ENCODE measurements around the gene CDR2L. TPM values are rescaled to one million over a fixed set of nuclear protein-coding genes. Genes with fewer than 3 reads are reported as not detected.

Gene CDR2L
- total RNA-seq, 2 experiments from 2014 or later = 0.50 to 0.63 TPM

DNA sequence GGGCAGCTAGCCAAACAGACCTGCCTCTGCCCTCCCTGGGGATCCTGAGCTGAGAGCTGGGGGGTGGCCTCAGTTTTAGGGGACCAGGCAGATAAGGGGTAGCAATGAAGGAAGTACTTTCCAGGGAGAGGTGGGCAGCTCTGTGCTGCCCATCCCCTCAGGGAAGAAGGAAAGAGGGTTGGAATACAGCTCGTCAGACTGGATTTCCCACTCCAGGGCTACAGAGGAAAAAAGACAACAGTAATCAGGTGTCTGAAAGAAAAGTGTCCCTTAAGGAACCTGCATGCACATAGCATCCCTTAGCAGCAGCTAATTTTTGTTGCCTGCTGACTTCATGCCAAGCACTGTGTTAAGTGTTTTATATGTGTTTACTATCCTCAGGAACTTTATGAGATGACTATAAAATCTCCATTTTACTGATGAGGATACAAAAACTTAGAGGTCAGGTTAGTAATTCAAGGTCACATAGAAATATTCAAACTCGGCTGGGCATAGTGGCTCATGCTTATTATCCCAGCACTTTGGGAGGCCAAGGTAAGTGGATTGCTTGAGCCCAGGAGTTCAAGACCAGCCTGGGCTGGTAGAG lies 21.8 kb downstream of the CDR2L start:
- Mint-ChIP-seq H3K27me3 (peaks cover 5% of the 10 kb centered on the region), H3K36me3 (ENCODE audit: low read depth) (peaks cover 3% of the 10 kb centered on the region), H3K4me1 (peaks cover 21% of the 10 kb centered on the region), H3K27ac (no peak overlapping the region), H3K4me3 (no peak overlapping the region), H3K9me3 (no peaks in the 10 kb centered on the region)
- ChIA-PET CTCF (interaction anchor here (0.7 to 1.2 kb wide), 2 partner anchors 48 to 49 kb away, joined by 3 read pairs; no protein-coding TSS in a partner anchor), POLR2A (interaction anchor here (1.0 kb wide), 1 partner anchor 11 kb away, joined by 3 read pairs; no protein-coding TSS in a partner anchor)
- no peak for DNase-seq

- ChIA-PET POLR2A (interaction anchor here (0.8 to 4.3 kb wide), 15 partner anchors 7 to 260 kb away, joined by 3 to 39 read pairs (median 15); partner anchors contain the start of genes ARMC7, ATP5PD, CDR2L and FDXR), CTCF (interaction anchor here (0.7 to 5.6 kb wide), 17 partner anchors 11 to 114 kb away, joined by 3 to 65 read pairs (median 5); partner anchors contain the start of genes CDR2L, HID1 and SLC16A5)
- Mint-ChIP-seq H3K4me1 (peaks cover 28% of the 10 kb centered on the region), H3K27me3 (peaks cover 5% of the 10 kb centered on the region), H3K27ac (peak overlapping the region; percentile 29), H3K9me3 (no peaks in the 10 kb centered on the region), H3K36me3 (ENCODE audit: low read depth) (peaks cover 9% of the 10 kb centered on the region), H3K4me3 (peak overlapping the region; percentile 28)
- no peak for DNase-seq
Measured at GRCh38 chr17:75010683-75011400, 23.4 kb downstream of the CDR2L start.

- peak overlapping the region; percentile 84 for H3K27ac Mint-ChIP-seq
- CTCF ChIA-PET = interaction anchor here (0.7 to 5.6 kb wide), 28 partner anchors 9 to 278 kb away, joined by 3 to 65 read pairs (median 6); partner anchors contain the start of genes ATP5PD, CDR2L, HID1 and KCTD2
- H3K4me1 Mint-ChIP-seq = peaks cover 30% of the 10 kb centered on the region
- no peak for DNase-seq
- H3K9me3 Mint-ChIP-seq = no peaks in the 10 kb centered on the region
- POLR2A ChIA-PET = interaction anchor here (0.8 to 4.3 kb wide), 25 partner anchors 8 to 259 kb away, joined by 3 to 39 read pairs (median 12); partner anchors contain the start of genes ARMC7, ATP5PD, CDR2L and FDXR
- H3K36me3 Mint-ChIP-seq (ENCODE audit: low read depth) = peaks cover 13% of the 10 kb centered on the region
- peaks cover 2% of the 10 kb centered on the region for H3K27me3 Mint-ChIP-seq
- H3K4me3 Mint-ChIP-seq = peak overlapping the region; percentile 93
Measured at GRCh38 chr17:75011401-75012095, 24.1 kb downstream of the CDR2L start.

- POLR2A ChIA-PET = interaction anchor here (0.8 to 4.3 kb wide), 27 partner anchors 8 to 259 kb away, joined by 3 to 39 read pairs (median 12); partner anchors contain the start of genes ARMC7, ATP5PD, CDR2L and FDXR
- Mint-ChIP-seq H3K27ac (peak overlapping the region; percentile 84), H3K9me3 (no peaks in the 10 kb centered on the region), H3K4me1 (peaks cover 30% of the 10 kb centered on the region), H3K36me3 (ENCODE audit: low read depth) (peaks cover 17% of the 10 kb centered on the region), H3K4me3 (peak overlapping the region; percentile 93), H3K27me3 (no peaks in the 10 kb centered on the region)
- DNase-seq = no peak
- CTCF ChIA-PET = interaction anchor here (0.7 to 5.6 kb wide), 30 partner anchors 9 to 277 kb away, joined by 3 to 65 read pairs (median 6); partner anchors contain the start of genes ATP5PD, CDR2L, HID1 and KCTD2
Measured at GRCh38 chr17:75012096-75012345, 24.6 kb downstream of the CDR2L start.

GRCh38 chr17:75012346-75013091 lies 25.1 kb downstream of the CDR2L start, which contains the start of gene MRPL58:
MRPL58 (plus strand) TSS chr17:75012670; CDS start chr17:75012687, 17 bp downstream.
- Mint-ChIP-seq H3K9me3 (no peaks in the 10 kb centered on the region), H3K4me3 (peak within 1 kb of the TSS; percentile 93), H3K36me3 (ENCODE audit: low read depth) (peaks cover 17% of the 10 kb centered on the region), H3K27me3 (no peaks in the 10 kb centered on the region), H3K4me1 (peaks cover 30% of the 10 kb centered on the region), H3K27ac (peak within 1 kb of the TSS; percentile 84)
- CTCF ChIA-PET = interaction anchor here (0.7 to 5.6 kb wide), 32 partner anchors 10 to 414 kb away, joined by 3 to 65 read pairs (median 6); partner anchors contain the start of genes ATP5PD, CDR2L, GGA3 and HID1
- POLR2A ChIA-PET = interaction anchor here (0.7 to 4.3 kb wide), 32 partner anchors 9 to 258 kb away, joined by 3 to 39 read pairs (median 6); partner anchors contain the start of genes ARMC7, ATP5PD, CDR2L and FDXR
- peak; percentile 86 for DNase-seq

DNA sequence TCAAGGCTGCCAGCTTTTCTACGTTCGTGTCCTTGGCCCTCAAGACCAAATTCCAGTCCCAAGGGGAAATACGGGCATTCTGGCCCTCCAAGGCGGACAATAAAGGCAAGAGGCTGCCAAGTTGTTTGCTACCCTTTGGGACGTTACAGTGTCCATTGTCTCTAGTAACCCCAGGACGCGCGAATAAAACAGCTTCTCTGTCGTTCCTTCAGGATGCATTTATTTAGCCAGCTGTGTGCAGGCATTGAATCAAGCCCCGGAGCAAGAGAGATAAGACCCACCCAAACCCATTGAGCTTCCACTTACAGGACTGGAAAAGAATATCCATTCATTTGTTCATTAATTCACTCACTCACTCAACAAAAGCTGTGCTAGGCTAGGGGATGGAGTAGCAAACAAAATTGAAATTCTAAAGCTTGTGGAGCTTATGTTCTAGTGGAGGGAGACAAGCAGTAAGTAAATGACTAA lies 25.7 kb downstream of the CDR2L start:
- ChIA-PET CTCF (interaction anchor here (0.5 to 5.6 kb wide), 28 partner anchors 10 to 414 kb away, joined by 3 to 65 read pairs (median 6); partner anchors contain the start of genes CDR2L, GGA3, HID1 and MRPS7), POLR2A (interaction anchor here (0.7 to 4.3 kb wide), 27 partner anchors 9 to 258 kb away, joined by 3 to 39 read pairs (median 12); partner anchors contain the start of genes ARMC7, ATP5PD, CDR2L and FDXR)
- Mint-ChIP-seq H3K27me3 (no peaks in the 10 kb centered on the region), H3K4me1 (peaks cover 30% of the 10 kb centered on the region), H3K27ac (peak overlapping the region; percentile 84), H3K4me3 (peak overlapping the region; percentile 93), H3K36me3 (ENCODE audit: low read depth) (peaks cover 19% of the 10 kb centered on the region), H3K9me3 (no peaks in the 10 kb centered on the region)
- DNase-seq = no peak

GRCh38 chr17:75019146-75019545 lies 31.7 kb downstream of the CDR2L start:
- no peak for DNase-seq
- POLR2A ChIA-PET = interaction anchor here (1.0 to 1.2 kb wide), 3 partner anchors 10 to 17 kb away, joined by 3 to 4 read pairs (median 3); no protein-coding TSS in a partner anchor

GRCh38 chr17:75019710-75020109 lies 32.3 kb downstream of the CDR2L start:
- H3K27me3 Mint-ChIP-seq = no peaks in the 10 kb centered on the region
- no peak overlapping the region for H3K4me3 Mint-ChIP-seq
- H3K9me3 Mint-ChIP-seq = no peaks in the 10 kb centered on the region
- DNase-seq = no peak
- POLR2A ChIA-PET = interaction anchor here (1.0 to 1.2 kb wide), 3 partner anchors 10 to 17 kb away, joined by 3 to 4 read pairs (median 3); no protein-coding TSS in a partner anchor
- H3K27ac Mint-ChIP-seq = no peak overlapping the region
- H3K36me3 Mint-ChIP-seq (ENCODE audit: low read depth) = peaks cover 60% of the 10 kb centered on the region
- H3K4me1 Mint-ChIP-seq = peaks cover 13% of the 10 kb centered on the region
- CTCF ChIA-PET = interaction anchor here (1.0 to 2.7 kb wide), 2 partner anchors 15 to 59 kb away, joined by 5 to 7 read pairs; no protein-coding TSS in a partner anchor

More at GRCh38 chr17:75019146-75019545, 31.7 kb downstream of the CDR2L start:
- Mint-ChIP-seq H3K4me1 (peaks cover 12% of the 10 kb centered on the region), H3K9me3 (no peaks in the 10 kb centered on the region), H3K27me3 (no peaks in the 10 kb centered on the region), H3K36me3 (ENCODE audit: low read depth) (peaks cover 56% of the 10 kb centered on the region), H3K4me3 (no peak overlapping the region), H3K27ac (no peak overlapping the region)
- CTCF ChIA-PET = interaction anchor here (0.7 to 2.7 kb wide), 3 partner anchors 16 to 93 kb away, joined by 3 to 7 read pairs (median 5); no protein-coding TSS in a partner anchor

DNA sequence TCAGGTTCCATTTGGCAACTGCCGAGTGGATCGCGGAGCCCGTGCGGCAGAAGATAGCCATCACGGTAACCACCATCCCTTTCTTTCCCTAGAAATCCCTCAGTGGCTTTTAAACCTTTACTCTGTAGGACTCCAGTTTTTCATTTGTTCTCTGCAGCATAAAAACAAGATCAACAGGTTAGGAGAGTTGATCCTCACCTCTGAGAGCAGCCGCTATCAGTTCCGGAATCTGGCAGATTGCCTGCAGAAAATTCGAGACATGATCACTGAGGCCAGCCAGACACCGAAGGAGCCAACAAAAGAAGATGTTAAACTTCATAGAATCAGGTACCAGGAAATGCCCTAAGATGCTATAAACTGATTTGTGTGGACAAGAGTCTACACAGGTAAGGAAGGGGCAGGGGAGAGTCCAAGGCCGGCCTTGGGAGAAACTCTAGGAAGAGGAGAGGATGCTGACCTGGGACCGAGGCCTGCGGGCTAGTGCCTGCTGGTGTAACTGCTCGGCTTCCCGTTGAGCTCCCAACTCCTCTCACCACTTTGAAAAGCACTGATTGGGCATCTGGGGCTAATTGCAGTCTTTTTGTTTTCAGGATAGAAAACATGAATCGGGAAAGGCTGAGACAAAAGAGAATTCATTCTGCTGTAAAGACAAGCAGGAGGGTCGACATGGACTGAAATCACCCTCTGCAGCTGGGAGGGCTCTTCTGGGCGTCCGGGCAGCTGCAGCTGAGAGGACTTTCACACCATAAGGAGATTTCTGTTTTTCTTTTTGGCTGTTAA lies 33.1 kb downstream of the CDR2L start:
- DNase-seq = no peak
- H3K4me3 Mint-ChIP-seq = no peak overlapping the region
- H3K36me3 Mint-ChIP-seq (ENCODE audit: low read depth) = peaks cover 63% of the 10 kb centered on the region
- no peaks in the 10 kb centered on the region for H3K9me3 Mint-ChIP-seq
- ChIA-PET CTCF (interaction anchor here (2.7 kb wide), 1 partner anchor 59 kb away, joined by 7 read pairs; no protein-coding TSS in a partner anchor), POLR2A (interaction anchor here (1.0 kb wide), 1 partner anchor 11 kb away, joined by 3 read pairs; no protein-coding TSS in a partner anchor)
- H3K27ac Mint-ChIP-seq = no peak overlapping the region
- H3K27me3 Mint-ChIP-seq = no peaks in the 10 kb centered on the region
- H3K4me1 Mint-ChIP-seq = peaks cover 16% of the 10 kb centered on the region

DNA sequence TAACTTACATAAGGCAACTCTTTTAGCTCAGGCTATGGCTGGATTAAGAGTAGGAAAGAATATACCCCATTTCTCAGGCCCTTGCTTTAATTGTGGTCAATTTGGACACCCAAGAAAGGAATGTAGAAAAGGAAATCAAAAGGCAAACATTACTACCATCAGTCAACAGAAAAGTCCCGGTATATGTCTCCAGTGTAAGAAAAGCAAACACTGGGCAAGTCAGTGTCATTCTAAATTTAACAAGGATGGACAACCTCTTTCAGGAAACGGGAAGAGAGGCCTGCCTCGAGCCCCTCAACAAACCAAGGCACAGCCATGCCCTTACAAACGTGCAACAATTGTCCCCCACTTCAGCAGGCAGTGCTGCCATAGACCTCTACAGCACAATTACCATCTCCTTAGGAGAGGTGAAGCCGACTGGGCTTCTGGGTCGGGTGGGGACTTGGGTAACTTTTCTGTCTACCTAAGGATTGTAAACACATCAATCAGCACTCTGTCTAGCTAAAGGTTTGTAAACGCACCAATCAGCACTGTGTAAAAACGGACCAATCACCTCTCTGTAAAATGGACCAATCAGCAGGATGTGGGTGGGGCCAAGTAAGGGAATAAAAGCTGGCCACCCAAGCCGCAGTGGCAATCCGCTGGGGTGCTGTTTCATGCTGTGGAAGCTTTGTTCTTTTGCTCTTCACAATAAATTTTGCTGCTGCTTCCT lies 37.4 kb downstream of the CDR2L start:
- H3K4me3 Mint-ChIP-seq = no peak overlapping the region
- no peak overlapping the region for H3K27ac Mint-ChIP-seq
- DNase-seq = peak; percentile 54
- peaks cover 50% of the 10 kb centered on the region for H3K36me3 Mint-ChIP-seq (ENCODE audit: low read depth)
- ChIA-PET CTCF (interaction anchor here (0.6 to 2.8 kb wide), 5 partner anchors 9 to 66 kb away, joined by 3 to 16 read pairs (median 7); partner anchors contain the start of gene MRPL58), POLR2A (interaction anchor here (1.1 to 4.0 kb wide), 5 partner anchors 10 to 43 kb away, joined by 3 to 25 read pairs (median 3); partner anchors contain the start of genes ATP5PD and MRPL58)
- peaks cover 2% of the 10 kb centered on the region for H3K27me3 Mint-ChIP-seq
- H3K4me1 Mint-ChIP-seq = peaks cover 16% of the 10 kb centered on the region
- no peaks in the 10 kb centered on the region for H3K9me3 Mint-ChIP-seq
